Liver (tissue), 9 donors: ENCODE data around the gene GDF11. TPM values are rescaled to one million over a fixed set of nuclear protein-coding genes. Genes with fewer than 3 reads are reported as not detected.

Source experiments
- DNase-seq: peaks from one replicate; pipeline ENCODE4 v3.0.0-alpha.2; 2017; ENCODE audit warnings: low spot score
- H3K27ac ChIP-seq, 2 donors: one replicate each; pipeline ENCODE4 v1.7.0; 2013; ENCODE audit warnings: inconsistent platforms in 2 of 2, low read length in 2 of 2, control low read depth in 1 of 2, low read depth in 1 of 2, mild to moderate bottlenecking in 1 of 2
- H3K27me3 ChIP-seq, 4 donors: one replicate each; pipeline versions ENCODE4 v1.6.1 to v1.7.0; 2013; ENCODE audit warnings: low read length in 3 of 4, inconsistent platforms in 1 of 4, mild to moderate bottlenecking in 1 of 4, moderate library complexity in 1 of 4; ENCODE audit not compliant: control insufficient read depth in 4 of 4, insufficient read depth in 4 of 4
- H3K36me3 ChIP-seq, 4 donors: one replicate each; pipeline versions ENCODE4 v1.6.1 to v1.7.0; 2013; ENCODE audit warnings: low read length in 3 of 4, mild to moderate bottlenecking in 3 of 4, low read depth in 1 of 4, moderate library complexity in 1 of 4; ENCODE audit not compliant: control insufficient read depth in 4 of 4, insufficient read depth in 3 of 4
- H3K4me1 ChIP-seq, 4 donors: one replicate each; pipeline versions ENCODE4 v1.6.1 to v1.7.0; 2013; ENCODE audit warnings: low read length in 3 of 4, mild to moderate bottlenecking in 3 of 4, moderate library complexity in 1 of 4; ENCODE audit not compliant: control insufficient read depth in 4 of 4, insufficient read depth in 4 of 4
- H3K4me3 ChIP-seq, 3 donors: one replicate each; pipeline versions ENCODE4 v1.6.1 to v1.7.0; 2013; ENCODE audit warnings: low read length in 3 of 3, control low read depth in 1 of 3, low read depth in 1 of 3, mild to moderate bottlenecking in 1 of 3
- H3K9ac ChIP-seq, 2 donors: one replicate each; pipeline ENCODE4 v1.7.0; 2013; ENCODE audit warnings: low read length in 2 of 2, mild to moderate bottlenecking in 2 of 2, moderate library complexity in 2 of 2, control low read depth in 1 of 2, low read depth in 1 of 2
- H3K9me3 ChIP-seq, 4 donors: one replicate each; pipeline versions ENCODE4 v1.6.1 to v1.7.0; 2013; ENCODE audit warnings: low read length in 3 of 4; ENCODE audit not compliant: control insufficient read depth in 4 of 4
- ATF3 ChIP-seq: IDR thresholded peaks from 2 replicates; pipeline ENCODE4 v1.6.1; 2016; ENCODE audit warnings: antibody characterized with exemption
- EGR1 ChIP-seq, 2 donors: IDR thresholded peaks; 2 replicates each; pipeline ENCODE4 v1.6.1; 2016 to 2018; ENCODE audit warnings: antibody characterized with exemption in 2 of 2, low read depth in 2 of 2
- FOXA1 ChIP-seq: IDR thresholded peaks from 2 replicates; pipeline ENCODE4 v1.6.1; 2016; ENCODE audit warnings: antibody characterized with exemption
- FOXA2 ChIP-seq: IDR thresholded peaks from 2 replicates; pipeline ENCODE4 v1.6.1; 2016; ENCODE audit warnings: antibody characterized with exemption
- HNF4A ChIP-seq, 2 donors: conservative IDR thresholded peaks; 2 replicates each; pipeline ENCODE4 v1.6.1; 2016; ENCODE audit warnings: antibody characterized with exemption in 2 of 2, mild to moderate bottlenecking in 2 of 2
- JUND ChIP-seq, 2 donors: IDR thresholded peaks; 2 replicates each; pipeline ENCODE4 v1.6.1; 2016; ENCODE audit warnings: antibody characterized with exemption in 2 of 2
- MAX ChIP-seq: IDR thresholded peaks from 2 replicates; pipeline ENCODE4 v1.6.1; 2016; ENCODE audit warnings: antibody characterized with exemption
- NR2F2 ChIP-seq: IDR thresholded peaks from 2 replicates; pipeline ENCODE4 v1.6.1; 2016; ENCODE audit warnings: antibody characterized with exemption
- RAD21 ChIP-seq, 2 donors: IDR thresholded peaks; 2 replicates each; pipeline ENCODE4 v1.6.1; 2016; ENCODE audit warnings: antibody characterized with exemption in 2 of 2, mild to moderate bottlenecking in 2 of 2
- RXRA ChIP-seq, 2 donors: IDR thresholded peaks; 2 replicates each; pipeline ENCODE4 v1.6.1; 2017 to 2018; ENCODE audit warnings: antibody characterized with exemption in 2 of 2, mild to moderate bottlenecking in 1 of 2
- SP1 ChIP-seq: IDR thresholded peaks from 2 replicates; pipeline ENCODE4 v1.6.1; 2018; ENCODE audit warnings: antibody characterized with exemption, mild to moderate bottlenecking
- TAF1 ChIP-seq: conservative IDR thresholded peaks from 2 replicates; pipeline ENCODE4 v1.6.1; 2016; ENCODE audit warnings: antibody characterized with exemption, mild to moderate bottlenecking
- YY1 ChIP-seq: IDR thresholded peaks from 2 replicates; pipeline ENCODE4 v1.6.1; 2016; ENCODE audit warnings: antibody characterized with exemption, mild to moderate bottlenecking
- WGBS: extraction: QIAGEN DNeasy Blood & Tissue Kit; methylation state at CpG from one replicate; pipeline ENCODE4 v1.1.7; 2013; 5-methylcytosine and 5-hydroxymethylcytosine counted together
- polyA plus RNA-seq, 2 donors: library from polyadenylated mRNA; stranded (reverse) in 1 of 2; unstranded in 1 of 2; fragments of 200-250 nt in 1 of 2; fragments of >200 nt in 1 of 2; fragmentation: Nextera tagmentation in 1 of 2; extraction: Ambion mirVana in 1 of 2; gene quantifications; one replicate each; pipeline versions ENCODE4 v1.2.1 to v1.2.3, GENCODE V29; 2013 to 2015
- total RNA-seq, 2 donors: library from RNA; depleted of rRNA; stranded (reverse); fragments of >200 nt; gene quantifications; one replicate each; pipeline ENCODE4 v1.2.3, GENCODE V29; 2014
- TF ChIP-seq, protein P1 (sequence below): IDR thresholded peaks from 2 replicates; pipeline ENCODE4 v1.6.1; 2016; ENCODE audit warnings: antibody characterized with exemption
- TF ChIP-seq, protein P2 (sequence below): fragments of 150-350 bp; IDR thresholded peaks from 2 replicates; pipeline ENCODE4 v1.5.1; 2017; ENCODE audit warnings: improper control_type of control experiment, low read depth, low read length; ENCODE audit not compliant: missing input control
- TF ChIP-seq, protein P3 (sequence below): IDR thresholded peaks from 2 replicates; pipeline ENCODE4 v1.6.1; 2016; ENCODE audit warnings: antibody characterized with exemption, mild to moderate bottlenecking
- donor health status: healthy.
- donor health status: healthy.
- donor health status: healthy.
- donor health status: healthy.
- donor health status: healthy.

Gene GDF11
- total and polyA plus RNA-seq, 4 donors: 0.40 to 5.0 (median 0.70) TPM

DNA sequence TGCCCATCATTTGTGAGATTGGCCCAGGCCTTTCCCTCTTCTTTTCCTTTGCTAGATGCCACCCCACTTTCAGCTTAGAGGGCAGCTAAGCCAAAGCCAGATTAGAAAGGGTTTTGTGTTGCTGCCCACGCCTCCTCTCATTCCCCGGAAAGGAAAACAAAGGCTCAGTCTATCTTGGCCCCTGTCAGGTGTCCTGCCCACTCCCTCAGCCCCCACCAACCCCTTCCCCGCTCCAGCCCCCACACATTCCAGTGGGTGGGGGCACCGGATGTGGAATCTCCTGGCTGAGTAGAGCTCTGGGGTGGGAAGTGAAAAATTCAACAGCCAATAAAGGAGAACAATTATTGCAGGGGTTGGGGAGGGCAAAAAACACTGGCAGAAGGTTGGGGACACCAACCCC, 24.9 kb upstream of the GDF11 start:
- H3K27me3 ChIP-seq: no peaks in the 10 kb centered on the region
- H3K27ac ChIP-seq: no peak overlapping the region
- H3K4me3 ChIP-seq: no peak overlapping the region
- no peak for TF ChIP-seq ATF3
- no peak for TF ChIP-seq JUND (IDR thresholded peaks at IDR 0.05)
- no peak for TF ChIP-seq RAD21 (IDR thresholded peaks at IDR 0.05)
- TF ChIP-seq, protein P1, sequence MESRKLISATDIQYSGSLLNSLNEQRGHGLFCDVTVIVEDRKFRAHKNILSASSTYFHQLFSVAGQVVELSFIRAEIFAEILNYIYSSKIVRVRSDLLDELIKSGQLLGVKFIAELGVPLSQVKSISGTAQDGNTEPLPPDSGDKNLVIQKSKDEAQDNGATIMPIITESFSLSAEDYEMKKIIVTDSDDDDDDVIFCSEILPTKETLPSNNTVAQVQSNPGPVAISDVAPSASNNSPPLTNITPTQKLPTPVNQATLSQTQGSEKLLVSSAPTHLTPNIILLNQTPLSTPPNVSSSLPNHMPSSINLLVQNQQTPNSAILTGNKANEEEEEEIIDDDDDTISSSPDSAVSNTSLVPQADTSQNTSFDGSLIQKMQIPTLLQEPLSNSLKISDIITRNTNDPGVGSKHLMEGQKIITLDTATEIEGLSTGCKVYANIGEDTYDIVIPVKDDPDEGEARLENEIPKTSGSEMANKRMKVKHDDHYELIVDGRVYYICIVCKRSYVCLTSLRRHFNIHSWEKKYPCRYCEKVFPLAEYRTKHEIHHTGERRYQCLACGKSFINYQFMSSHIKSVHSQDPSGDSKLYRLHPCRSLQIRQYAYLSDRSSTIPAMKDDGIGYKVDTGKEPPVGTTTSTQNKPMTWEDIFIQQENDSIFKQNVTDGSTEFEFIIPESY: no peak
- no peak for TF ChIP-seq RXRA (IDR thresholded peaks at IDR 0.05)
- no peak for TF ChIP-seq YY1
- TF ChIP-seq SP1: no peak
- TF ChIP-seq NR2F2: no peak
- no peak for TF ChIP-seq TAF1
- TF ChIP-seq MAX: no peak
- WGBS: 70% methylated on average over 4 of the region's 4 CpGs
- no peaks in the 10 kb centered on the region for H3K9me3 ChIP-seq
- DNase-seq: no peak
- no peaks in the 10 kb centered on the region for H3K36me3 ChIP-seq
- H3K4me1 ChIP-seq: peaks cover 20 to 63% (median 51%) of the 10 kb centered on the region in 4 donors
- no peak overlapping the region for H3K9ac ChIP-seq

DNA sequence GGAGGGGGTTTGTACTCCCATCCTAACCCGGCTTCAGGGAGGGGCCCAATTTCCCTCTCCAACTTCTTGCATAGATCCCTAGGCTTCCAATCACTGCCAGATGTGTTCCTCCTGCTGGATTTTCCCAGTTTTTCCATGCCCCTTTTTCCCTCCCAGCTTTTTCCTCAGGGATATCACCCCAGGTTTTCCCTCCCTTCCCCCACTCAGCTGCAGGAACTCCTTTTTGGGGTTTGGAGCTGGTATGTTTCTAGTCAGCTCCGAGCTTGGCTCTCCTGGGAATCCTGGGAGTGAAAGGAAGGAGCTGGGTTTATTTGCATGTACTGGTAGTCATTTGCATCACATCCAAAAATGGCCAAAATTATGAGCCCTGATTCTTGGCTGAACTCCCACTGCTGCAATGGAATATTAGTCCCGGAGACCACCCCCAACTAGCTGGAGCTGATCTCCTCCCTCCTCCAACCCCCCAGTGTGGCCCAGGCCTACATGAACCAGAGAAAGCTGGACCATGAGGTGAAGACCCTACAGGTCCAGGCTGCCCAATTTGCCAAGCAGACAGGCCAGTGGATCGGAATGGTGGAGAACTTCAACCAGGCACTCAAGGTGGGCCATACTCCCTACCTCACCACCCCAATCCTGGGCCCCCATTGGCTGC, 24.2 kb upstream of the GDF11 start:
- H3K9ac ChIP-seq: no peak overlapping the region
- DNase-seq: no peak
- H3K27ac ChIP-seq: peak overlapping the region in 1 of 2 donors; percentile 11
- H3K4me3 ChIP-seq: no peak overlapping the region
- H3K9me3 ChIP-seq: no peaks in the 10 kb centered on the region
- H3K4me1 ChIP-seq: peaks cover 19 to 68% (median 56%) of the 10 kb centered on the region in 4 donors
- 93% methylated on average over 4 of the region's 4 CpGs for WGBS
- H3K36me3 ChIP-seq: no peaks in the 10 kb centered on the region
- TF ChIP-seq JUND (IDR thresholded peaks at IDR 0.05): no peak
- TF ChIP-seq, protein P2, sequence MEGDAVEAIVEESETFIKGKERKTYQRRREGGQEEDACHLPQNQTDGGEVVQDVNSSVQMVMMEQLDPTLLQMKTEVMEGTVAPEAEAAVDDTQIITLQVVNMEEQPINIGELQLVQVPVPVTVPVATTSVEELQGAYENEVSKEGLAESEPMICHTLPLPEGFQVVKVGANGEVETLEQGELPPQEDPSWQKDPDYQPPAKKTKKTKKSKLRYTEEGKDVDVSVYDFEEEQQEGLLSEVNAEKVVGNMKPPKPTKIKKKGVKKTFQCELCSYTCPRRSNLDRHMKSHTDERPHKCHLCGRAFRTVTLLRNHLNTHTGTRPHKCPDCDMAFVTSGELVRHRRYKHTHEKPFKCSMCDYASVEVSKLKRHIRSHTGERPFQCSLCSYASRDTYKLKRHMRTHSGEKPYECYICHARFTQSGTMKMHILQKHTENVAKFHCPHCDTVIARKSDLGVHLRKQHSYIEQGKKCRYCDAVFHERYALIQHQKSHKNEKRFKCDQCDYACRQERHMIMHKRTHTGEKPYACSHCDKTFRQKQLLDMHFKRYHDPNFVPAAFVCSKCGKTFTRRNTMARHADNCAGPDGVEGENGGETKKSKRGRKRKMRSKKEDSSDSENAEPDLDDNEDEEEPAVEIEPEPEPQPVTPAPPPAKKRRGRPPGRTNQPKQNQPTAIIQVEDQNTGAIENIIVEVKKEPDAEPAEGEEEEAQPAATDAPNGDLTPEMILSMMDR: no peak
- no peaks in the 10 kb centered on the region for H3K27me3 ChIP-seq

- Histone ChIP-seq H3K27me3 (no peaks in the 10 kb centered on the region), H3K36me3 (peaks cover 0 to 5% (median 1%) of the 10 kb centered on the region in 4 donors), H3K9me3 (no peaks in the 10 kb centered on the region), H3K4me1 (peaks cover 22 to 74% (median 61%) of the 10 kb centered on the region in 4 donors), H3K9ac (no peak overlapping the region), H3K4me3 (no peak overlapping the region), H3K27ac (peak overlapping the region; percentile 77 to 85)
- 77% methylated on average over 7 of the region's 7 CpGs for WGBS
- TF ChIP-seq HNF4A (conservative IDR thresholded peaks at IDR 0.05): no peak
- TF ChIP-seq EGR1 (IDR thresholded peaks at IDR 0.05; ENCODE audit: low read depth in 2 of 2): no peak
- TF ChIP-seq ATF3: no peak
- no peak for TF ChIP-seq FOXA1
- no peak for TF ChIP-seq FOXA2
- TF ChIP-seq, protein P3, sequence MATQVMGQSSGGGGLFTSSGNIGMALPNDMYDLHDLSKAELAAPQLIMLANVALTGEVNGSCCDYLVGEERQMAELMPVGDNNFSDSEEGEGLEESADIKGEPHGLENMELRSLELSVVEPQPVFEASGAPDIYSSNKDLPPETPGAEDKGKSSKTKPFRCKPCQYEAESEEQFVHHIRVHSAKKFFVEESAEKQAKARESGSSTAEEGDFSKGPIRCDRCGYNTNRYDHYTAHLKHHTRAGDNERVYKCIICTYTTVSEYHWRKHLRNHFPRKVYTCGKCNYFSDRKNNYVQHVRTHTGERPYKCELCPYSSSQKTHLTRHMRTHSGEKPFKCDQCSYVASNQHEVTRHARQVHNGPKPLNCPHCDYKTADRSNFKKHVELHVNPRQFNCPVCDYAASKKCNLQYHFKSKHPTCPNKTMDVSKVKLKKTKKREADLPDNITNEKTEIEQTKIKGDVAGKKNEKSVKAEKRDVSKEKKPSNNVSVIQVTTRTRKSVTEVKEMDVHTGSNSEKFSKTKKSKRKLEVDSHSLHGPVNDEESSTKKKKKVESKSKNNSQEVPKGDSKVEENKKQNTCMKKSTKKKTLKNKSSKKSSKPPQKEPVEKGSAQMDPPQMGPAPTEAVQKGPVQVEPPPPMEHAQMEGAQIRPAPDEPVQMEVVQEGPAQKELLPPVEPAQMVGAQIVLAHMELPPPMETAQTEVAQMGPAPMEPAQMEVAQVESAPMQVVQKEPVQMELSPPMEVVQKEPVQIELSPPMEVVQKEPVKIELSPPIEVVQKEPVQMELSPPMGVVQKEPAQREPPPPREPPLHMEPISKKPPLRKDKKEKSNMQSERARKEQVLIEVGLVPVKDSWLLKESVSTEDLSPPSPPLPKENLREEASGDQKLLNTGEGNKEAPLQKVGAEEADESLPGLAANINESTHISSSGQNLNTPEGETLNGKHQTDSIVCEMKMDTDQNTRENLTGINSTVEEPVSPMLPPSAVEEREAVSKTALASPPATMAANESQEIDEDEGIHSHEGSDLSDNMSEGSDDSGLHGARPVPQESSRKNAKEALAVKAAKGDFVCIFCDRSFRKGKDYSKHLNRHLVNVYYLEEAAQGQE: no peak
- no peak for DNase-seq
Measured at GRCh38 chr12:55719371-55719770, 23.6 kb upstream of the GDF11 start.
